ENCODE data around the gene ZXDC. TPM values are rescaled to one million over a fixed set of nuclear protein-coding genes. Genes with fewer than 3 reads are reported as not detected.

ZXDC gene
- total and polyA plus RNA-seq, 8 donors: 30.1 to 40.8 (median 35.5) TPM

- Histone ChIP-seq H3K4me3 (no peak overlapping the region), H3K9me3 (no peaks in the 10 kb centered on the region), H3K4me1 (no peaks in the 10 kb centered on the region), H3K36me3 (no peaks in the 10 kb centered on the region), H3K27ac (no peak overlapping the region), H3K27me3 (peaks cover 10 to 75% of the 10 kb centered on the region in 2 donors)
- intact Hi-C loops (cut with DNase I): no loop called here
- no peak for DNase-seq
- no peak for ATAC-seq
- TF ChIP-seq, protein P1, sequence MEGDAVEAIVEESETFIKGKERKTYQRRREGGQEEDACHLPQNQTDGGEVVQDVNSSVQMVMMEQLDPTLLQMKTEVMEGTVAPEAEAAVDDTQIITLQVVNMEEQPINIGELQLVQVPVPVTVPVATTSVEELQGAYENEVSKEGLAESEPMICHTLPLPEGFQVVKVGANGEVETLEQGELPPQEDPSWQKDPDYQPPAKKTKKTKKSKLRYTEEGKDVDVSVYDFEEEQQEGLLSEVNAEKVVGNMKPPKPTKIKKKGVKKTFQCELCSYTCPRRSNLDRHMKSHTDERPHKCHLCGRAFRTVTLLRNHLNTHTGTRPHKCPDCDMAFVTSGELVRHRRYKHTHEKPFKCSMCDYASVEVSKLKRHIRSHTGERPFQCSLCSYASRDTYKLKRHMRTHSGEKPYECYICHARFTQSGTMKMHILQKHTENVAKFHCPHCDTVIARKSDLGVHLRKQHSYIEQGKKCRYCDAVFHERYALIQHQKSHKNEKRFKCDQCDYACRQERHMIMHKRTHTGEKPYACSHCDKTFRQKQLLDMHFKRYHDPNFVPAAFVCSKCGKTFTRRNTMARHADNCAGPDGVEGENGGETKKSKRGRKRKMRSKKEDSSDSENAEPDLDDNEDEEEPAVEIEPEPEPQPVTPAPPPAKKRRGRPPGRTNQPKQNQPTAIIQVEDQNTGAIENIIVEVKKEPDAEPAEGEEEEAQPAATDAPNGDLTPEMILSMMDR (IDR thresholded peaks at IDR 0.05): no peak
Measured at GRCh38 chr3:126414961-126415660, 60.6 kb downstream of the ZXDC start.

GRCh38 chr3:126414406-126414805 lies 61.3 kb downstream of the ZXDC start:
- no peak overlapping the region for H3K4me3 ChIP-seq
- intact Hi-C loops (cut with DNase I): no loop called here
- no peak overlapping the region for H3K27ac ChIP-seq
- H3K9me3 ChIP-seq: no peaks in the 10 kb centered on the region
- DNase-seq: no peak
- peaks cover 10 to 68% of the 10 kb centered on the region in 2 donors for H3K27me3 ChIP-seq
- H3K4me1 ChIP-seq: no peaks in the 10 kb centered on the region
- ATAC-seq: no peak
- no peaks in the 10 kb centered on the region for H3K36me3 ChIP-seq
- TF ChIP-seq, protein P1 (IDR thresholded peaks at IDR 0.05): no peak

DNA sequence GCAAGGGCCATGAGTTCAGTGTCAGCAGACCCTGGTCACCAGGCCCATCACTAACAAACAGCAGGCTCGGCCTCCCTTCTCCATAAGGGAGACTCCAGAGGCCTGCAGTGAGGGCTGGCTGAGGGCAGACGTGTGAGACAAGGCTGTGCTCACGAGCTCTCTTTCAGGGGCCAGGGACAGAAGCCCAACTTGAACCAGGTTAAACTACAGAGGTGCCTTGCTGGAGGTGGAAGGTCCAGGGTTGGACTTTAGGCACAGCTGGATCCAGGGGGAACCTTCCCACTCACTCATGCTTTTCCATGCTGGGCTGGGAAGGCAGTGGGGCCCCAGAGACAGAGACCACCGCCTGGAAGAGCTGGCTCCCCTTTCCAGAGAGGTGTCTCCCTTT lies 62.0 kb downstream of the ZXDC start:
- Histone ChIP-seq H3K27me3 (peaks cover 10 to 61% of the 10 kb centered on the region in 2 donors), H3K4me3 (no peak overlapping the region), H3K27ac (no peak overlapping the region), H3K4me1 (no peaks in the 10 kb centered on the region), H3K9me3 (no peaks in the 10 kb centered on the region), H3K36me3 (no peaks in the 10 kb centered on the region)
- intact Hi-C loops (cut with DNase I): no loop called here
- TF ChIP-seq, protein P1 (IDR thresholded peaks at IDR 0.05): no peak
- ATAC-seq: no peak
- DNase-seq: no peak

DNA sequence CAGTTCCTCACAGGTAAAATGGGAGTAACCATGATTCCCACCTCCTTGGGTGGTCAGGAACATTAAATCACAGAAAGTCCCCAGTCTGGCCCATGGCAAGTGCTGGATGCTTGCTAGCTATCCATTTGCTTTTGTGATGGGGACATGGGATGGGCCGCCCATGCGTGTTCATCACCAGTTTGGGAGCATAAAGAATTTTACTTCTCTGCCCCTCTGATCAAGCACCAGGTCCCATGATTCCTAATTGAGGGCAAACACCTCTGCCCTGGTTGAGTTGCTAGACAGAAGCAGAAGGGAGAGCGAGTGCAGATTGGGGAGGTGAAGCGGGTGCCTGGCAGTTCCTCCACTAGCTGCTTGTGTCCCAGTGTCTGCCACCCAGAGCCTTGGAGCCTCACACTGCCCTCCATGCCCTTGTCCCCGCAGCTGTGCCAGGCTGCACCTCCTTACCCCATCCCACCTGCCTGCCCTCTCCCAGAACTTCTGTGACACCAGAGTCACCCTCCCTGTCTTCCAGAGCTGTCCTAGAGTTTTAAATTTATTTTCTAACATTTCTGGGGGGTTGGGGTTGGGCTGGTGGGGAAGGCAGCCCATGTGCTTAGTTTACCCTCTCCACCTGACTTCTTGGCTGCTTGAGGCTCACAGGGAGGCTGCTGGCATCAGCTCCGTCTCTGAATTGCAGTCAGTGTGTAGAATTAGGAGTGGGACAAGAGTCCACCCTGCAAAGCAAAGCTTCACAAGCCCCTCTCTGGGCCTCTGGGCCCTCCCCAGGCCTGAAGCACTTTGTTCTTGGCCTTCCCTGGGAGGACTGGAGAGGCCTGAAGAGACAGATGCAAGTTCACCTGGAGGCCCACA lies 62.6 kb downstream of the ZXDC start:
- TF ChIP-seq, protein P1 (IDR thresholded peaks at IDR 0.05): no peak
- Histone ChIP-seq H3K27ac (no peak overlapping the region), H3K4me1 (no peaks in the 10 kb centered on the region), H3K36me3 (no peaks in the 10 kb centered on the region), H3K27me3 (peaks cover 10 to 58% of the 10 kb centered on the region in 2 donors), H3K4me3 (no peak overlapping the region), H3K9me3 (no peaks in the 10 kb centered on the region)
- no peak for DNase-seq
- ATAC-seq: no peak
- intact Hi-C loops (cut with DNase I): no loop called here

DNA sequence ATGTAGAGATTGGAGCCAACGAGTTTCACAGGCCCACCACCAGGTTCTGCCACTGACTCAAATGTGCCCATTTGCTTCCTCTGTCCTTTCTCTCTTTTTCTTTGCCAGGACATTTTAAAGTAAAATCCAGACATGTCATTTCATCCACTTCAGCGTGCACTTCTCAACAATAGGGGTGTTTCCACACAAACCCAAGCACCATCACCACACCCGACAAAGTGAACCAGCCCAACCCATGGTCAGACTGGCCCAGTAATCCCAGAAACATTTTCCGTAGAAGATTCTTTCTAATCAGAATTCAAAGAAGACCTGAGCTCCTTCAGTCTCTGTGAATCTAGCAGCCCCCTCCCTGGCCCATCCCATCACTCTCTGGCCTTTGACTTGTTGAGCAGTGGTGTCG lies 67.6 kb downstream of the ZXDC start:
- no peak overlapping the region for H3K4me3 ChIP-seq
- H3K27me3 ChIP-seq: peaks cover 4 to 19% of the 10 kb centered on the region in 2 donors
- H3K4me1 ChIP-seq: no peaks in the 10 kb centered on the region
- no peak for ATAC-seq
- no peaks in the 10 kb centered on the region for H3K9me3 ChIP-seq
- intact Hi-C loops (cut with DNase I): no loop called here
- no peaks in the 10 kb centered on the region for H3K36me3 ChIP-seq
- TF ChIP-seq, protein P1 (IDR thresholded peaks at IDR 0.05): no peak
- H3K27ac ChIP-seq: no peak overlapping the region
- DNase-seq: no peak
